Small intestine (tissue), 7 donors: ENCODE results near the gene USP37. TPM values are rescaled to one million over a fixed set of nuclear protein-coding genes. Genes with fewer than 3 reads are reported as not detected.

Source experiments
- DNase-seq, 2 donors: peaks; one replicate each; pipeline versions ENCODE4 v3.0.0 to v3.0.0-alpha.2; 2013
- FAIRE-seq: peaks from 2 replicates; lab custom pipeline; 2012; peaks lifted over from hg19 to GRCh38; lab: Jason Lieb, UNC
- H3K27ac ChIP-seq, 3 donors: one replicate each; pipeline ENCODE4 v1.5.1; 2013; ENCODE audit warnings: low read length in 2 of 3, mild to moderate bottlenecking in 2 of 3, control low read depth in 1 of 3, inconsistent platforms in 1 of 3, low read depth in 1 of 3, moderate library complexity in 1 of 3
- H3K27me3 ChIP-seq, 3 donors: one replicate each; pipeline ENCODE4 v1.6.1; 2013; ENCODE audit warnings: low read length in 3 of 3, inconsistent platforms in 1 of 3; ENCODE audit not compliant: control insufficient read depth in 3 of 3, insufficient read depth in 3 of 3
- H3K36me3 ChIP-seq, 3 donors: one replicate each; pipeline ENCODE4 v1.6.1; 2013; ENCODE audit warnings: low read length in 3 of 3, inconsistent platforms in 1 of 3, low read depth in 1 of 3, mild to moderate bottlenecking in 1 of 3, moderate library complexity in 1 of 3; ENCODE audit not compliant: control insufficient read depth in 3 of 3, insufficient read depth in 2 of 3
- H3K4me1 ChIP-seq, 3 donors: one replicate each; pipeline ENCODE4 v1.6.1; 2013; ENCODE audit warnings: low read length in 2 of 3, inconsistent platforms in 1 of 3, low read depth in 1 of 3, mild to moderate bottlenecking in 1 of 3, moderate library complexity in 1 of 3; ENCODE audit not compliant: control insufficient read depth in 3 of 3, insufficient read depth in 2 of 3
- H3K4me3 ChIP-seq, 3 donors: one replicate each; pipeline ENCODE4 v1.5.1; 2013; ENCODE audit warnings: low read length in 3 of 3, control low read depth in 1 of 3, inconsistent platforms in 1 of 3, low read depth in 1 of 3, mild to moderate bottlenecking in 1 of 3, moderate library complexity in 1 of 3
- H3K9me3 ChIP-seq, 2 donors: one replicate each; pipeline ENCODE4 v1.6.1; 2013; ENCODE audit warnings: low read depth in 1 of 2, low read length in 1 of 2; ENCODE audit not compliant: control insufficient read depth in 2 of 2, insufficient read depth in 1 of 2
- WGBS, 3 donors: extraction: QIAGEN DNeasy Blood & Tissue Kit; methylation state at CpG; one replicate each; pipeline ENCODE4 v1.1.7; 2013; 5-methylcytosine and 5-hydroxymethylcytosine counted together
- polyA plus RNA-seq, 4 donors: library from polyadenylated mRNA; stranded (reverse) in 3 of 4; unstranded in 1 of 4; fragments of 200-250 nt in 3 of 4; fragments of 120-200 nt in 1 of 4; gene quantifications; one replicate each; pipeline versions ENCODE4 v1.2.1 to v1.2.3, GENCODE V29; 2013
- donor health status: healthy with polysubstance abuse.
- donor health status: control.
- donor health status: control.
- donor health status: Bipolar disorder and iron deficiency.
- donor health status: healthy.

The USP37 gene
- polyA plus RNA-seq, 4 donors, result 2.0 to 10.5 (median 2.3) TPM

- FAIRE-seq (no peak), DNase-seq (peak; percentile 88 to 99)
- Histone ChIP-seq H3K36me3 (peaks cover 3 to 85% (median 18%) of the 10 kb centered on the region in 3 donors), H3K4me1 (peaks cover 0 to 34% (median 4%) of the 10 kb centered on the region in 3 donors), H3K27me3 (no peaks in the 10 kb centered on the region), H3K9me3 (no peaks in the 10 kb centered on the region), H3K27ac (peak overlapping the region; percentile 34 to 66 (median 59)), H3K4me3 (no peak overlapping the region)
- 68 to 90% (median 77%) methylated on average over 7 of the region's 7 CpGs for WGBS, 3 donors
These were observed 123.3 kb downstream of the USP37 start for GRCh38 chr2:218444692-218445357.

- H3K4me1 ChIP-seq, result peaks cover 0 to 8% (median 0%) of the 10 kb centered on the region in 3 donors
- H3K27me3 ChIP-seq, result no peaks in the 10 kb centered on the region
- no peak for FAIRE-seq
- peak overlapping the region in 1 of 3 donors; percentile 17 for H3K27ac ChIP-seq
- no peak for DNase-seq
- no peak overlapping the region for H3K4me3 ChIP-seq
- 61 to 88% (median 78%) methylated on average over 4 of the region's 4 CpGs for WGBS, 3 donors
- peaks cover 0 to 91% (median 30%) of the 10 kb centered on the region in 3 donors for H3K36me3 ChIP-seq
- H3K9me3 ChIP-seq, result no peaks in the 10 kb centered on the region
These were observed 129.6 kb downstream of the USP37 start for GRCh38 chr2:218438596-218438995.

DNA sequence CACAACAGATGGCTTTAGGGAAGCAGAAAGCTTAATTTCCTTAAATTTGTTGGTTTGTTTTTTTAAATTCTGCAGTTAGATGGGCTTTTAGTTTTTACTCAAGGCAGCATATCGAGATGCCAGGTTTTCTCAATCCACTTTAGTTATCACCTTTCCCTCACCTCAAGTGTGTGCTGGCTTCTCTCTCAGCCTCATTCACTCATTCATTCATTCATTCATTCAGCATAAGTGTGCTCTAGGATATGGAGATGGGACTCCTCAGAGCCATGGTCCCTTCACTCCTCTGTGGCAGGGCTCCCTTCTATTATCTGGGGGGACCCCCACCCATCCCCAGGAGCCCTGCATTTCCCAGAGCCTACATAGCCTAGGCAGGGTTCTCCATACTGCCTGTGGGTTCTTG lies 130.2 kb downstream of the USP37 start:
- peaks cover 0 to 91% (median 30%) of the 10 kb centered on the region in 3 donors for H3K36me3 ChIP-seq
- FAIRE-seq (no peak), DNase-seq (no peak)
- no peaks in the 10 kb centered on the region for H3K27me3 ChIP-seq
- H3K4me1 ChIP-seq, result peaks cover 0 to 8% (median 0%) of the 10 kb centered on the region in 3 donors
- no peak overlapping the region for H3K27ac ChIP-seq
- no peaks in the 10 kb centered on the region for H3K9me3 ChIP-seq
- WGBS, 3 donors, result 91 to 100% (median 92%) methylated on average over 1 of the region's 1 CpG
- no peak overlapping the region for H3K4me3 ChIP-seq

- WGBS, 3 donors, result 84 to 97% (median 90%) methylated on average over 5 of the region's 5 CpGs
- peaks cover 0 to 8% (median 0%) of the 10 kb centered on the region in 3 donors for H3K4me1 ChIP-seq
- DNase-seq, result no peak
- H3K27ac ChIP-seq, result no peak overlapping the region
- no peak overlapping the region for H3K4me3 ChIP-seq
- no peak for FAIRE-seq
- H3K9me3 ChIP-seq, result no peaks in the 10 kb centered on the region
- peaks cover 0 to 94% (median 32%) of the 10 kb centered on the region in 3 donors for H3K36me3 ChIP-seq
- H3K27me3 ChIP-seq, result no peaks in the 10 kb centered on the region
These were observed 131.2 kb downstream of the USP37 start for GRCh38 chr2:218436992-218437391.

DNA sequence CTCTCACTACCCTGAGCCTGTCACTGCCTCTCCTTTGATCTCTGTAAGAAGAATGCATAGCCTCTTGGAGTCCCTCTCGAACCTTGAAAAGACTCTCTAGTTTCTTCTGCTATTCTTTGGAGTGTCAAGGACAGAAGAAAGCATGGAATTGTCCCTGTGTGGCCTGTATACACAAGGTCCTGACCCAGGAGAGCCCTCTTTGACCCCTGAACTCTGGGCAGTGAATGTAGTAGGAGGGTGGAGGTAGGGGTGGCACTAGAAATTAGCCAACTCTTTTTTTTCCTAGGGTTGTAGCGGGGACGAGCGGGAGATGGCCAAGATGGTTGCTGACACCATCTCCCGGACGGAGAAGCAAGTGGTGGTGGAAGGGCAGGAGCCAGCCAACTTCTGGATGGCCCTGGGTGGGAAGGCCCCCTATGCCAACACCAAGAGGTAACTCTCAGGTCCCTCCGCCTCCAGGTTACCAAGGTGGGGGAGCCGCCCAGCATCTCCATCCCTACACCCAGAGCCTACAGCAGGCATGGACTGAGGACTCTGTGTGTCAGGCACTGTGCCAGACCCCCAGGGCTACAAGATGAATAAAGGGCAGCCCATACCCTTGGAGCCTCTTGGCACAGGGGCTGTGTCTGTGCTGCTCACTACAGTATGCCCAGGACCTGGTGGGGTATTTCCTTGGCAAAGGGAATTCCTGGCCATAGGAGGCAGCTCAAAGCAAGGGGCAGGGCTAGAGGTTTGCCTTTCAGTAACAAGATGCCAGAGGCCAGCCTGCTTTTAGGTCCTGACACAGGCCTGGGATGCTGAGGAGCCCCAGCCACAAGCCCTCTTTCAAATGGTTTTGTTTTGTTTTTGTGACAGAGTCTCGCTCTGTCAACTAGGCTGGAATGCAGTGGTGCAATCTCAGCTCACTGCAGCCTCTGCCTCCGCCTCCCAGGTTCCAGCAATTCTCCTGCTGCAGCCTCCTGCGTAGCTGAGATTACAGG lies 132.9 kb downstream of the USP37 start:
- Histone ChIP-seq H3K9me3 (no peaks in the 10 kb centered on the region), H3K27me3 (no peaks in the 10 kb centered on the region), H3K27ac (no peak overlapping the region), H3K4me3 (no peak overlapping the region), H3K4me1 (peaks cover 0 to 5% (median 0%) of the 10 kb centered on the region in 3 donors), H3K36me3 (peaks cover 0 to 94% (median 38%) of the 10 kb centered on the region in 3 donors)
- DNase-seq, result no peak
- 89 to 93% (median 92%) methylated on average over 11 of the region's 11 CpGs for WGBS, 3 donors
- FAIRE-seq, result no peak

GRCh38 chr2:218434456-218434855 lies 133.7 kb downstream of the USP37 start:
- FAIRE-seq (no peak), DNase-seq (no peak)
- H3K9me3 ChIP-seq, result no peaks in the 10 kb centered on the region
- H3K27me3 ChIP-seq, result no peaks in the 10 kb centered on the region
- peaks cover 0 to 3% (median 0%) of the 10 kb centered on the region in 3 donors for H3K4me1 ChIP-seq
- WGBS, 3 donors, result 91 to 93% (median 92%) methylated on average over 9 of the region's 9 CpGs
- H3K4me3 ChIP-seq, result no peak overlapping the region
- H3K27ac ChIP-seq, result no peak overlapping the region
- H3K36me3 ChIP-seq, result peaks cover 0 to 97% (median 40%) of the 10 kb centered on the region in 3 donors

GRCh38 chr2:218432676-218433365 lies 135.3 kb downstream of the USP37 start:
- peaks cover 0 to 99% (median 35%) of the 10 kb centered on the region in 3 donors for H3K36me3 ChIP-seq
- H3K4me3 ChIP-seq, result no peak overlapping the region

GRCh38 chr2:218431878-218432277 lies 136.3 kb downstream of the USP37 start:
- WGBS, 3 donors, result 82 to 90% (median 89%) methylated on average over 10 of the region's 10 CpGs
- H3K4me3 ChIP-seq, result no peak overlapping the region
- no peak for DNase-seq

More at GRCh38 chr2:218432676-218433365, 135.3 kb downstream of the USP37 start:
- no peak for DNase-seq
- Histone ChIP-seq H3K27ac (no peak overlapping the region), H3K27me3 (no peaks in the 10 kb centered on the region), H3K4me1 (no peaks in the 10 kb centered on the region), H3K9me3 (no peaks in the 10 kb centered on the region)
- no peak for FAIRE-seq
- WGBS, 3 donors, result 87 to 92% (median 89%) methylated on average over 8 of the region's 8 CpGs

More at GRCh38 chr2:218431878-218432277, 136.3 kb downstream of the USP37 start:
- Histone ChIP-seq H3K9me3 (no peaks in the 10 kb centered on the region), H3K27me3 (no peaks in the 10 kb centered on the region), H3K27ac (no peak overlapping the region), H3K36me3 (peaks cover 0 to 99% (median 32%) of the 10 kb centered on the region in 3 donors), H3K4me1 (no peaks in the 10 kb centered on the region)
- FAIRE-seq, result no peak
